HG03108 (cell line): Measurements from ENCODE around the gene CMTM5.
"Not testable (repeated sequence)": the region's sequence is repeated elsewhere in the genome, so short reads cannot be mapped to it uniquely, and the experiment has no call there.

Experiments used
- ATAC-seq: cut with Tn5 transposase; IDR thresholded peaks from one replicate; pipeline ENCODE4 v1.9.1; 2021; ENCODE audit warnings: moderate library complexity; ENCODE audit not compliant: unreplicated experiment

CMTM5 gene

DNA sequence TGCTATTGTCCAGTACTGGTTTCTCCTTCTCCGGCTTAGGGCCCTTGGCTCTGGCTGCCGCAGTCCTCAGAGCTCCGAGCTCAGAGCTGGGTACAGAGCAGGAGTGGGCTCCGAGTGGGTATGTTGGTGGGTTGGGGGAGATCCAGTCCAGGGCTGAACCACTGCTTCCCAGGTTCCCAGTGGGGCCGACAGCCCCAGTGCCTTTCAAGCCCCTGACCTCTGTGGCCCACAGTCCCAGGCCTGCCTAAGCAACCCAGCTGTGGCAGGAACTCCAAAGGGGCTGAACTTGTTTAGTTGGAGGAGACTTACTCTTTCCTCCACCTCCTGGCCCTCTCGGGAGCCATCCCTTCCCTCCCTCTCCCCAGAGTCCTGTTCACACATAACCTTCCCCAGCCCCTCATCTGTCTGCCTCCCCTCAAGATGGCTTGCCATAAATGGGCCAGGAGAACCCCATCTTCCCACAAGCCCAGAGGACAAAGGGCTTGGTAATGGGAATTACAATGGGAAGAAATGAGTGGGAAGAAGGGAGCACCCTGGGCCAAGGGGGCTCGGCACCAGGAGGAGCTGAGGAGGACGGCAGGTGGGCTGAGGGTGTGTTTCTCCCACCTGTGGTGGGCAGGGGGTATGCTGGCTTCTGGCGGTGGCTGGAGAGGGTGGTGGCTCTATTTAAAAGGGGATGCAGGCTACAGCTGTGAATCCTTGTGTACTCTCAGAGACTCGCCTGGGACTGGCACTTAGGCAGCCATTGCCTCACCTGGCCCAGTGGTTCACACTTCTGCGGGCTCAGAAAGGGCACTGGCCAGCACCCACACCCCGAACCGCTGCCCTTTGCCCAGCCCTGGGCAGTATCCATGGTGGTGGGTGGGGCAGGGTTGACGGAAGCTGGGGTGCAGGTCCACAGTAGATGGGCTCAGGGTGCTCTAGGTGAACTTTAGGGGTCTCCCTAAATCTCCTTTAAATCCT, 35.0 kb downstream of the CMTM5 start:
- ATAC-seq = no peak

DNA sequence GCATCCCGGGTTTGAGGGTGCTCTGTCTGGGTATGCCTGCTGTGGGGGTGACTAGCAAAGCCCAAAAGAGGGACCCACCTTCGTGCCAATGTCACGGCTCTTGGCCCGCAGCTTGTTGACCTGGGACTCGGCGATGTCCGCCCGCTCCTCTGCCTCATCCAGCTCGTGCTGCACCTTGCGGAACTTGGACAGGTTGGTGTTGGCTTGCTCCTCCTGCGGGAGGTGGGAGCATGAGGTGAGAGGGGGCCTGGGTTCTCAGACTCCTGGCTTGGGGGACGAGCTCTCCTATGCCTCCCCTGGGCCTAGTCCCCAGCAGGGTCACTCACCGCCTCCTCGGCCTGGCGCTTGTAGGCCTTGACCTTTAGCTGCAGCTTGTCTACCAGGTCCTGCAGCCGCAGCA, 36.8 kb downstream of the CMTM5 start:
- no peak for ATAC-seq

DNA sequence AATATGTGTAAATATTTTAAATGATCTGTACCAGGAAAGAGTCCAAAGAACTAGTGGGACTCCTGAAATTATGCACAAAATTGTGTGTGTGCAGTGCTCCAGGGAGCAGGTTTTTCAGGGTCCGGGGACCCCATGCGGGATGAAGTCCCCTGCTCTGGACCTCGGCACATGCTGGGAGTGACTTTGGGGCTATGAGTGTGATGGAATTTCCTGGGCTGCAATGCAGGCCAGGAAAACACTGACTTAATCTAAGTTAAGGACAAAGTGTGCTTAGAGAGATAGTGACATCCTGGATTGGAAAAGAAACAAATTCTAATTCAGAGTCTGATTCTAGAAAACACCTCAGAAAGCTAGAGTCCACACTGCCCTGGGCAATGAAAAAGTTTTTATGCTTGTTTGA, 37.4 kb downstream of the CMTM5 start:
- ATAC-seq = no peak

DNA sequence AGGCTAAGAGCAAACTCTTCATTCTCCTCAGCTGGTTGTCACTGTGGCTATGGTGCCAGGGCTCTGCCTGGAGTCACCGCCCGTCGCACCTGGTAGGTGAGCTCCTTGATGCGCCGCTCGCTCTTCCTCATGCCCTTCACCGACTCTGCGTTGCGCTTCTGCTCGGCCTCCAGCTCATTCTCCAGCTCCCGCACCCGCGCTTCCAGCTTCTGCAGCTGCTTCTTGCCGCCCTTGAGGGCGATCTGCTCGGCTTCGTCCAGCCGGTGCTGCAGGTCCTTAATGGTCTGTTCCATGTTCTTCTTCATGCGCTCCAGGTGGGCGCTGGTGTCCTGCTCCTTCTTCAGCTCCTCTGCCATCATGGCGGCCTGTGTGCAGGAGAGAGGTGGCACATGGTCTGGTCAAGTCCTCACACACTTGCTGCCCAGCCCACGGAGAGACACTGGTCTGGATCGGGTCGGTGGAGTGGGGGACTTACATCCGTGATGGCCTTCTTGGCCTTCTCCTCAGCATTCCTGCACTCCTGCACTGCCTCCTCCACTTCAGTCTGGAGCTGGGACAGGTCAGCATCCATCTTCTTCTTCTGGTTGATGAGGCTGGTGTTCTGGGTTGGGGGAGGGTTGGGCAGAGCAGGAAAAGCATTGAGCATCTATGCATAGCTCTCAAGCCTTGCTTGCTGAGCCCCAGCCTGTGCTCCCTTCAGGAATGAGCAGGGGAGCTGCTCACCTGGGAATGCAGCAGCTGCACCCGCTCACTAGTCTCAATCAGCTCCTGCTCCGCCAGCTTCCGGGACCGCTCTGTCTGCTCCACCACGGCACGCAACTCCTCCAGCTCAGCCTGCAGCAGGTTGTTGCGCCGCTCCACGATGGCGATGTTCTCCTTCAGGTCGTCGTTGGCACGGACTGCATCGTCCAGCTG, 38.3 kb downstream of the CMTM5 start:
- ATAC-seq = no peak

DNA sequence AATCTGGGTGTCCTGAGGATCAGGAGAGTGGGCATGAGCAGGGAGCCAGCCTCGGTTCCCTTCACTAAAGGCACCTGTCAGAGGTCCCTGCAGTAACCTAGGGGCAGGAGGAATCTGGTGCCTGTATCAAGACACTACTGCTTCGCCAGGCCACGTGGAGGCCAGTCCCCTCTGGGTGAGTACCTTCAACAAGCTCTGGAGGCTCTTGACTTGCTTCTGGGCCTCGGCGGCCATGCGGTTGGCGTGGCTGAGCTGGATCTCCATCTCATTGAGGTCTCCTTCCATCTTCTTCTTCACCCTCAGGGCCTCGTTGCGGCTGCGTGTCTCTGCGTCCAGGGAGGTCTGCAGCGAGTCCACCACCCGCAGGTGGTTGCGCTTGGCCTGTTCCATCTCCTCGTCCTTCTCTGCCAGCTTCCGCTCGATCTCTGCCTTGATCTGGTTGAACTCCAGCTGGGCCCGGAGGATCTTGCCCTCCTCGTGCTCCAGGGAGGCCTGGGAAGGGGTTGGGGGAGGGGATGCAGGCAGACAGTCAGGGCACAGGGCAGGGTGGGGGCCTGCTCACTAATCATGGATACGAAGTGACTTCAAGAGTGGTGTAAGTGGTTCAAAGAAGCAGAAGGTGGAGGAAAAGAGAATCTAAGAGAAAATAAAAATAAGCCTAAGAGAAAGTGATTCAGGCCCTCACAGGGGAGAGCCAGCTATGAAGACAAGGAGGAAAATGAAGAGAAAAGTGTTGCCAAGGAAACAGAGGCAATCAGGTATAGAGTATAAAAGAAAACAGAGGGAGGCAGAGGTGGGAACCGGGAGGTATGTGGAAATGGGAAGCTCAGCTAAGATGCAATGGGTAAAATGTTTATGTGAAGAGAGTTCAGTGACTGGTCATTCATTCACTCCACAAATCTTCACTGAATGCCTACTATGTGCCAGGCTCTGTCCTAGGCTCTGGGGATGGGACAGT, 39.3 kb downstream of the CMTM5 start:
- ATAC-seq = no peak

DNA sequence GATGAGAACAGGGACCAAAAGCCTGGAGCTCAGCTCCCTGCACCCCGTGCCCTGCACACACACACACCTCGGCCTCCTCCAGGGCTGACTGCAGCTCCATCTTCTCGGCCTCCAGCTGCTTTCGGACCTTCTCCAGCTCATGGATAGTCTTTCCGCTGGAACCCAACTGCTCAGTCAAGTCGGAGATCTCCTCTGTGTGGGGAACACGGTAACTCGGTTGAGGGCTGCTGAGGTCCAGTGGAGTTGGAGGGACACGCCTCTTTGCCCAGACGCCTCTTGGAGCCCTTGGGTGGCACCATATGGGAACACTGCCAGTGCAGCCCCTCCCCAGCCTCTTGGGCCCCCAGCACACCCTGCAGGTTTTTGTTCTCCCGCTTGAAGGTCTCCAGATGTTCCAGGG, 40.0 kb downstream of the CMTM5 start:
- no peak for ATAC-seq

DNA sequence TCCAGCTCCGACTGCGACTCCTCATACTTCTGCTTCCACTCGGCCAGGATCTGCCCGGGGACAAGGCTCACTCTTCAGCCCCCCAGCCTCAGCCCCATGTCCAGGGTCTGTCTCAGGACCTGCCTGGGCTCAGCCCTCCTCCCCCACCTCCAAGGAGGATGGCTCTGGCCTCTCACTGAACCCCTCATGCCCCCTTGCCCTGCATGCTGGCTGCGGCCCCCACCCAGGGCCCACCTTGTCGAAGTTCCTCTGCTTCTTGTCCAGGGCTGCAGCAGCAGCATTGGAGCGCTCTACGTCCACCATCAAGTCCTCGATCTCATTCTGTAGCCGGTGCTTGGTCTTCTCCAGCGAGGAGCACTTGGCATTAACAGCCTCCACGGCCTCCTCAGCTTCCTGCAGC, 40.4 kb downstream of the CMTM5 start:
- ATAC-seq = not testable (repeated sequence)

DNA sequence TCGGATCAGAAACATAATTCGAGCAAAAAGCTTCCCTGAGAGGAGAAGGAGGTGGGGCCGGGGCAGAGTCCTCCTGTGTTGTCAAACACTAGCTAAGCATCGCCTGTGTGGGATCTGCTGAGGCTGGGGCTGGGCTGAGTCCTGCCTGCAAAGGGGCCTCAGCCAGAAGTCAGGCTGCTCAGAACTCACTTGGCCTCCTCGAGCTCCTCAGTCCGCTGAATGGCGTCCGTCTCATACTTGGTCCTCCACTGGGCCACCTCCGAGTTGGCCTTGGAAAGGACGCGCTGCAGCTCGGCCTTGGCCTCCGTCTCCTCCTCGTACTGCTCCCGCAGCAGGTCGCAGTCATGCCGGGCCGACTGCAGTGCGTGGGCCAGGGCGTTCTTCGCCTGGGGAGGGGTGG, 41.2 kb downstream of the CMTM5 start:
- ATAC-seq = no peak

DNA sequence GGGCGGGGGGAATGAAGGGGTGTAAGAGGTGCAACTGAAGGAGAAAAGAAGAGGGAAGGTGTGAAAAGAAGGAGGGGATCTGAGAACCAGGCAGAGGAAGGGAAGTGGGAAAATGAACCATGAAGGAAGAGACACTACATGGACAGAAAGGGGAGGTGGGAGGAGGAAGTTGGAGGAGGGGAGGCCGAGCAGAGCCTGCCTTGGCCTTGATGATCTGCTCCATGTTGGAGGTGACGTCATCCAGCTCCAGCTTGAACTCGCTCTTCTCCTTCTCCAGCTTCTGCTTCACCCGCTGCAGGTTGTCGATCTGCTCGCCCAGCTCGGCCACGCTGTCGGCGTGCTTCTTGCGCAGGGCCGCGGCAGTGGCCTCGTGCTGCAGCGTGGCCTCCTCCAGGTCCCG, 42.8 kb downstream of the CMTM5 start:
- ATAC-seq = not testable (repeated sequence)

DNA sequence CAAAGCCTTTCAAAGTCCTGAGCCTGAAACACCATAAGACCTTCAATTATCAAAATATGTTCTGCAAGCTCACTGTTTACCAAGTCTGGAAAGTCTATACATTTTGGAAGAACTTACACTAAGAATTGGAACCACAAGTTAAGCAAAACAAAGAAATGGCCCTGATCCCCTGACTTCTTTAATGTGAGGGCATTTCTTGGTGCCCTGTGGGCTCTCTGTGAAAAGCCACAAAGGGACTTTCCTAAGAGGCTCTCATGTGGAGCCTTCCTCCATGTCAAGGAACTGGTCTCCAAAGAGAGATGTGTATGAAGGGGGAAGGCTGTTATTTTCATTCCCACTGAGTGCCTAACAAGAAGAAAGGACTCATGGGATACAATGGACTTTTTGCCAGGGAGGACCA, 44.7 kb downstream of the CMTM5 start:
- ATAC-seq = no peak

DNA sequence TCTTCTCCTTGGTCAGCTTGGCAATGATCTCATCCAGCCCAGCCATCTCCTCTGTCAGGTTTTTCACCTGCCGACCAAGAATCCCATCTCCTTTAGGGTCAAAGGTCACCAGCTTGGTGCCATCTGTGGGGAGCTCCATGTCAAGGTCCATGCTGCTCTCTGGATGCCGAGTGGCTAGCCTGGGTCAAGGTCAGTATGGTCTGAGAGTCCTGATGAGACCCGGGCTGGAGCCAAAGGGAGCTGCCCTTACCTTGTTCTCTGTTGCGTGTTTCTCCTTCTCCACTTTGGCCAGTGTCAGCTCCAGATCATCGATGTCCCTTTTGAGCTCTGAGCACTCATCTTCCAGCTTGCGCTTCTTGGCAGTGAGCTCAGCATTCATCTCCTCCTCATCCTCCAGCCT, 46.8 kb downstream of the CMTM5 start:
- ATAC-seq = no peak

DNA sequence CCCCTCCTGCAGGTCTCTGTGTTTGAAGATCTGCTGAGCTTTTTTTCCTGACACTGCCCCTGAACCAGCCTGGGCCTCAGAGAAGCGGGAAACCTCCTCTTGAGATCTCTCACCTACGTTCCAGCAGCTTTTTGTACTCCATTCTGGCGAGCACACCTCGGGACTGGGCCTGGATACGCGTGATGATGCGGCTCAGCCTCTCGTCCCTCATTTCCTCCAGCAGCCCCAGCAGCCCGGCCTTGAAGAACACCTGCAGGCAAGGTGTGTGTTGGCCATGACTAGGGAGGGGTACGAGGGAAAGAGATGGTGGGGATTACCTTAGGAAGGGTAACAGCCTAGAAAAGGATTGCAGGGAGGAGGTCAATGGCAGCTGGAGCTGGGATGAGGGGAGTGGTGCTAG, 48.3 kb downstream of the CMTM5 start:
- ATAC-seq = no peak

DNA sequence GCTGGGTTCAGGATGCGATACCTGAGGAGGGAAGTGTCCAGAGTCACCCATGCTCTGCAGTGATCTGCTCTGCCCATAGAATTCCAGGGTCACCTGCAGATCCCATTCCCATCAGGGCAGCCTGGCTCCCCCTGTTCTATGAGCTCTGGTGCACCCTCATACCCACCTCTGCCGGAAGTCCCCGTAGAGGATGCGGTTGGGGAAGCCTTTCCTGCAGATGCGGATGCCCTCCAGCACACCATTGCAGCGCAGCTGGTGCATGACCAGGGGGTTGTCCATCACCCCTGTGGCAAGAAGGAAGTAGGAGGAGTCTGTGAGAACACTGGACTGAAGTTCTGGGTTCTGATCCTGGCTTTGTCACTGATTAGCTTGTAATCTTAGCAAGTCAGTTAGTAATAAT, 49.0 kb downstream of the CMTM5 start:
- not testable (repeated sequence) for ATAC-seq

DNA sequence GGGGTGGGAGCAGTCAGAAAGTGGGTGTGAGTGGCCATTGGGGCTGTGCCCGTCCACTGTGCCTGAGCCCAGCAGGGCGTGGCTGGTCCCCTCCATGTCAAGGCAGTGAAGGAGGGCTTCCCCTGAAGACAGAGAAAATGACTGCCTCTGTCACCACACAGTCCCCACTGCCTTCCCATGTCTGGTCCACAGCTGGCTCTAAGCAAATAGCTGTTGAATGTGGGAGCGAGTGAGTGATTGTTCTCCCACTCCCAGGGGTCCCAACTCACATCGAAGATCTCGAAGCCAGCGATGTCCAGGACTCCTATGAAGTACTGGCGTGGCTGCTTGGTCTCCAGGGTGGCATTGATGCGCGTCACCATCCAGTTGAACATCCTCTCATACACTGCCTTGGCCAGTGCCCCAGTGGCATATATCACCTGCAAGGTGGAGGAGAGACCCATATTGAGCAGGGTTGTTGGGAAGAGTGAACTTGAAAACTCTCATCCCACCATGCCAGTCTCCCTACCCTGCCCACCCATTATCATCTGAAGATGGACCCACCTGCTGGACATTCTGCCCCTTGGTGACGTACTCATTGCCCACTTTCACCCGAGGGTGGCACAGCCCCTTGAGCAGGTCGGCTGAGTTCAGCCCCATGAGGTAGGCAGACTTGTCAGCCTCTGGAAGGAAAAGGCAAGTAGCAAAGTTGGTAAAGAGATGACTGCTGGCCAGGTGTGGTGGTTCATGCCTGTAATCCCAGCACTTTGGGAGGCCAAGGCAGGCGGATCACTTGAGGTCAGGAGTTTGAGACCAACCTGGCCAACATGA, 52.0 kb downstream of the CMTM5 start:
- ATAC-seq = no peak
